Right lobe of liver (tissue), 4 donors: ENCODE data around the gene TFE3.

ENCODE experiments used
- POLR2A ChIP-seq: fragments of 450-650 bp; IDR thresholded peaks from one replicate; pipeline ENCODE4 v1.6.1; 2017; ENCODE audit warnings: antibody characterized with exemption, mild to moderate bottlenecking
- TF ChIP-seq, protein P1 (sequence below), 4 donors: fragments of 200-600 bp in 3 of 4; fragments of 450-650 bp in 1 of 4; IDR thresholded peaks; one replicate each; pipeline versions ENCODE4 v1.5.1 to v1.8.0; 2016 to 2022; ENCODE audit warnings: antibody characterized with exemption in 4 of 4, mild to moderate bottlenecking in 2 of 4
- donor health status: DM: no; HTN: no; CAD: no.
- donor health status: DM: no; HTN: no; CAD: no.
- donor health status: DM: no; HTN: yes; CAD: no.

GRCh38 chrX:48998391-48998790, 44.8 kb downstream of the TFE3 start:
- no peak for TF ChIP-seq POLR2A
- TF ChIP-seq, protein P1, sequence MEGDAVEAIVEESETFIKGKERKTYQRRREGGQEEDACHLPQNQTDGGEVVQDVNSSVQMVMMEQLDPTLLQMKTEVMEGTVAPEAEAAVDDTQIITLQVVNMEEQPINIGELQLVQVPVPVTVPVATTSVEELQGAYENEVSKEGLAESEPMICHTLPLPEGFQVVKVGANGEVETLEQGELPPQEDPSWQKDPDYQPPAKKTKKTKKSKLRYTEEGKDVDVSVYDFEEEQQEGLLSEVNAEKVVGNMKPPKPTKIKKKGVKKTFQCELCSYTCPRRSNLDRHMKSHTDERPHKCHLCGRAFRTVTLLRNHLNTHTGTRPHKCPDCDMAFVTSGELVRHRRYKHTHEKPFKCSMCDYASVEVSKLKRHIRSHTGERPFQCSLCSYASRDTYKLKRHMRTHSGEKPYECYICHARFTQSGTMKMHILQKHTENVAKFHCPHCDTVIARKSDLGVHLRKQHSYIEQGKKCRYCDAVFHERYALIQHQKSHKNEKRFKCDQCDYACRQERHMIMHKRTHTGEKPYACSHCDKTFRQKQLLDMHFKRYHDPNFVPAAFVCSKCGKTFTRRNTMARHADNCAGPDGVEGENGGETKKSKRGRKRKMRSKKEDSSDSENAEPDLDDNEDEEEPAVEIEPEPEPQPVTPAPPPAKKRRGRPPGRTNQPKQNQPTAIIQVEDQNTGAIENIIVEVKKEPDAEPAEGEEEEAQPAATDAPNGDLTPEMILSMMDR (IDR thresholded peaks at IDR 0.05) = no peak
